ENCODE data around the gene SMPDL3A. TPM values are rescaled to one million over a fixed set of nuclear protein-coding genes. Genes with fewer than 3 reads are reported as not detected.

Gene SMPDL3A
- total and polyA plus RNA-seq, 2 of the 13 experiments (the other 11 are each of a cell fraction or from before 2014, with no cell fraction given) = 7.8 to 17.3 TPM

- H3K9me3 ChIP-seq (ENCODE audit: low read length) = peaks cover 9% of the 10 kb centered on the region; the same call in 1 of the 2 replicates
- H4K20me1 ChIP-seq (ENCODE audit: insufficient read depth, low read length) = no peaks in the 10 kb centered on the region
- no peaks in the 10 kb centered on the region for H3K4me1 ChIP-seq (ENCODE audit: insufficient read depth, low read length)
- H3K9ac ChIP-seq (ENCODE audit: insufficient read depth, low read depth, low read length) = no peak overlapping the region
- no peak for FAIRE-seq
- POLR2A ChIA-PET = no interaction called here
- TF ChIP-seq TP53 (CRISPR knock-in tag; conservative IDR thresholded peaks at IDR 0.05) (no peak), ARNT2 (CRISPR knock-in tag; IDR thresholded peaks at IDR 0.05; ENCODE audit: low read depth) (no peak), RFX1 (IDR thresholded peaks at IDR 0.05) (no peak), MAFK (conservative IDR thresholded peaks at IDR 0.05 in 1 of 2, IDR thresholded peaks at IDR 0.05 in 1 of 2; ENCODE audit: low read length in 2 of 2) (no peak), ZBTB3 (CRISPR knock-in tag; IDR thresholded peaks at IDR 0.05; ENCODE audit: borderline replicate concordance, low read depth) (no peak), NFKBIZ (CRISPR knock-in tag; IDR thresholded peaks at IDR 0.05) (no peak), EEA1 (CRISPR knock-in tag; IDR thresholded peaks at IDR 0.05; ENCODE audit: borderline replicate concordance) (no peak), FOXK1 (CRISPR knock-in tag; IDR thresholded peaks at IDR 0.05; ENCODE audit: borderline replicate concordance, low read depth) (no peak), JUND (CRISPR knock-in tag; IDR thresholded peaks at IDR 0.05) (no peak), FOXJ3 (CRISPR knock-in tag; IDR thresholded peaks at IDR 0.05; ENCODE audit: borderline replicate concordance) (no peak), KLF15 (CRISPR knock-in tag; IDR thresholded peaks at IDR 0.05; ENCODE audit: borderline replicate concordance) (no peak), CBFB (CRISPR knock-in tag; IDR thresholded peaks at IDR 0.05) (no peak), ZNF572 (CRISPR knock-in tag; IDR thresholded peaks at IDR 0.05) (no peak)
- TF ChIP-seq, protein P1, sequence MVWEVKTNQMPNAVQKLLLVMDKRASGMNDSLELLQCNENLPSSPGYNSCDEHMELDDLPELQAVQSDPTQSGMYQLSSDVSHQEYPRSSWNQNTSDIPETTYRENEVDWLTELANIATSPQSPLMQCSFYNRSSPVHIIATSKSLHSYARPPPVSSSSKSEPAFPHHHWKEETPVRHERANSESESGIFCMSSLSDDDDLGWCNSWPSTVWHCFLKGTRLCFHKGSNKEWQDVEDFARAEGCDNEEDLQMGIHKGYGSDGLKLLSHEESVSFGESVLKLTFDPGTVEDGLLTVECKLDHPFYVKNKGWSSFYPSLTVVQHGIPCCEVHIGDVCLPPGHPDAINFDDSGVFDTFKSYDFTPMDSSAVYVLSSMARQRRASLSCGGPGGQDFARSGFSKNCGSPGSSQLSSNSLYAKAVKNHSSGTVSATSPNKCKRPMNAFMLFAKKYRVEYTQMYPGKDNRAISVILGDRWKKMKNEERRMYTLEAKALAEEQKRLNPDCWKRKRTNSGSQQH (CRISPR knock-in tag; IDR thresholded peaks at IDR 0.05; ENCODE audit: low read depth) = no peak
- TF ChIP-seq, protein P2, sequence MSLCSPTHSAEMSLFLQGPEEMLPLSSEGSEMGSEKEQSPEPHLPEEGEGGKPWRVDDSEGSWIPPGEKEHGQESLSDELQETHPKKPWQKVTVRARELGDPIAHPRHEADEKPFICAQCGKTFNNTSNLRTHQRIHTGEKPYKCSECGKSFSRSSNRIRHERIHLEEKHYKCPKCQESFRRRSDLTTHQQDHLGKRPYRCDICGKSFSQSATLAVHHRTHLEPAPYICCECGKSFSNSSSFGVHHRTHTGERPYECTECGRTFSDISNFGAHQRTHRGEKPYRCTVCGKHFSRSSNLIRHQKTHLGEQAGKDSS (CRISPR knock-in tag; IDR thresholded peaks at IDR 0.05; ENCODE audit: borderline replicate concordance, low read depth) = no peak
- no peak for DNase-seq (ENCODE audit: low spot score)
- intact Hi-C loops (cut with micrococcal nuclease; ENCODE audit: unreplicated experiment) = no loop called here
- no peaks in the 10 kb centered on the region for H3K27me3 ChIP-seq (ENCODE audit: control insufficient read depth in 1 of 2, insufficient read depth in 2 of 2, low read length in 2 of 2)
- H2AFZ ChIP-seq (ENCODE audit: low read length) = no peak overlapping the region
- no peak for ATAC-seq
- H3K27ac ChIP-seq (ENCODE audit: extremely low read length, insufficient read depth, low read length) = no peak overlapping the region
- in situ Hi-C loops (cut with HindIII; ENCODE audit: extremely low pct_ligation_motif_present, low pct_unique_long_range_greater_than_20kb) = loop anchor here (25.0 kb wide), 1 partner anchor 572 kb away; no protein-coding TSS in a partner anchor
- BruUV-seq (replicated peaks) = no TSS peak
- H3K4me3 ChIP-seq (replicated peaks in 1 of 3; ENCODE audit: insufficient read depth in 1 of 3, low read depth in 2 of 3, low read length in 3 of 3) = no peak overlapping the region
- no peak overlapping the region for H3K4me2 ChIP-seq (ENCODE audit: low read depth, low read length)
- CTCF ChIA-PET (ENCODE audit: low intra/inter-chr PET ratio, low total read pairs) = no interaction called here
- WGBS (ENCODE audit: low lambda C conversion rate) = 23% methylated on average over 2 of the region's 2 CpGs
- H3K36me3 ChIP-seq (replicated peaks in 1 of 2; ENCODE audit: control insufficient read depth in 1 of 2, insufficient read depth in 2 of 2, low read length in 2 of 2) = no peaks in the 10 kb centered on the region
- H3K79me2 ChIP-seq (ENCODE audit: insufficient read depth, low read length) = no peaks in the 10 kb centered on the region
These were observed 49.0 kb upstream of the SMPDL3A start for GRCh38 chr6:122740091-122740490.
